HEK293 (cell line): ENCODE data around the gene CNN2.

Source experiments
- BCL11B ChIP-seq: fragments of 450-650 bp; formaldehyde crosslinking; IDR thresholded peaks from 2 replicates; pipeline ENCODE4 v1.5.1; 2016; ENCODE audit warnings: low read depth, missing biosample characterization, missing genetic modification characterization
- GFI1B ChIP-seq: fragments of 450-650 bp; formaldehyde crosslinking; IDR thresholded peaks from 2 replicates; pipeline ENCODE4 v1.5.1; 2016; ENCODE audit warnings: missing biosample characterization, missing genetic modification characterization
- GLIS2 ChIP-seq: fragments of 450-650 bp; formaldehyde crosslinking; IDR thresholded peaks from 2 replicates; pipeline ENCODE4 v1.5.1; 2016; ENCODE audit warnings: missing biosample characterization, missing genetic modification characterization
- KLF8 ChIP-seq: fragments of 450-650 bp; formaldehyde crosslinking; IDR thresholded peaks from 2 replicates; pipeline ENCODE4 v1.5.1; 2016; ENCODE audit warnings: missing biosample characterization, missing genetic modification characterization
- SCRT1 ChIP-seq: fragments of 450-650 bp; formaldehyde crosslinking; IDR thresholded peaks from 2 replicates; pipeline ENCODE4 v1.5.1; 2016; ENCODE audit warnings: missing biosample characterization, missing genetic modification characterization, borderline replicate concordance
- TCF7L2 ChIP-seq: IDR thresholded peaks from 2 replicates; pipeline ENCODE4 v1.6.1; 2011; ENCODE audit warnings: low read depth, mild to moderate bottlenecking, inconsistent platforms, low read length, moderate library complexity, borderline replicate concordance
- ZBTB20 ChIP-seq: fragments of 450-650 bp; formaldehyde crosslinking; IDR thresholded peaks from 2 replicates; pipeline ENCODE4 v1.5.1; 2016; ENCODE audit warnings: missing biosample characterization, missing genetic modification characterization
- ZBTB48 ChIP-seq: fragments of 450-650 bp; formaldehyde crosslinking; IDR thresholded peaks from 2 replicates; pipeline ENCODE4 v1.5.1; 2016; ENCODE audit warnings: missing biosample characterization, missing genetic modification characterization
- ZNF10 ChIP-seq: fragments of 450-650 bp; formaldehyde crosslinking; IDR thresholded peaks from 2 replicates; pipeline ENCODE4 v1.5.1; 2017; ENCODE audit warnings: missing biosample characterization, missing genetic modification characterization
- ZNF138 ChIP-seq: fragments of 450-650 bp; formaldehyde crosslinking; IDR thresholded peaks from 2 replicates; pipeline ENCODE4 v1.5.1; 2016; ENCODE audit warnings: missing biosample characterization, missing genetic modification characterization, borderline replicate concordance
- ZNF146 ChIP-seq: fragments of 450-650 bp; formaldehyde crosslinking; IDR thresholded peaks from 2 replicates; pipeline ENCODE4 v1.5.1; 2016; ENCODE audit warnings: missing biosample characterization, missing genetic modification characterization
- ZNF214 ChIP-seq: fragments of 450-650 bp; formaldehyde crosslinking; IDR thresholded peaks from 2 replicates; pipeline ENCODE4 v1.5.1; 2017; ENCODE audit warnings: missing biosample characterization, mild to moderate bottlenecking, missing genetic modification characterization, borderline replicate concordance
- ZNF23 ChIP-seq: fragments of 450-650 bp; formaldehyde crosslinking; IDR thresholded peaks from 2 replicates; pipeline ENCODE4 v1.5.1; 2016; ENCODE audit warnings: missing biosample characterization, missing genetic modification characterization, borderline replicate concordance
- ZNF324 ChIP-seq: fragments of 450-650 bp; formaldehyde crosslinking; IDR thresholded peaks from 2 replicates; pipeline ENCODE4 v1.5.1; 2016; ENCODE audit warnings: missing biosample characterization, missing genetic modification characterization
- ZNF366 ChIP-seq: fragments of 450-650 bp; formaldehyde crosslinking; conservative IDR thresholded peaks from 2 replicates; pipeline ENCODE4 v1.5.1; 2016; ENCODE audit warnings: missing biosample characterization, missing genetic modification characterization
- ZNF416 ChIP-seq: fragments of 450-650 bp; formaldehyde crosslinking; IDR thresholded peaks from 2 replicates; pipeline ENCODE4 v1.5.1; 2016; ENCODE audit warnings: missing biosample characterization, missing genetic modification characterization
- ZNF510 ChIP-seq: fragments of 450-650 bp; formaldehyde crosslinking; IDR thresholded peaks from 2 replicates; pipeline ENCODE4 v1.5.1; 2018; ENCODE audit warnings: mild to moderate bottlenecking, missing genetic modification characterization, missing biosample characterization; ENCODE audit not compliant: insufficient replicate concordance
- ZNF513 ChIP-seq: fragments of 450-650 bp; IDR thresholded peaks from 2 replicates; pipeline ENCODE4 v1.5.1; 2018; ENCODE audit warnings: missing biosample characterization, missing genetic modification characterization
- ZNF529 ChIP-seq: fragments of 450-650 bp; formaldehyde crosslinking; IDR thresholded peaks from 2 replicates; pipeline ENCODE4 v1.5.1; 2017; ENCODE audit warnings: missing genetic modification characterization, missing biosample characterization; ENCODE audit not compliant: insufficient replicate concordance
- ZNF555 ChIP-seq: fragments of 450-650 bp; formaldehyde crosslinking; conservative IDR thresholded peaks from 2 replicates; pipeline ENCODE4 v1.5.1; 2017; ENCODE audit warnings: missing biosample characterization, mild to moderate bottlenecking, missing genetic modification characterization, inconsistent platforms
- ZNF639 ChIP-seq: fragments of 450-650 bp; formaldehyde crosslinking; IDR thresholded peaks from 2 replicates; pipeline ENCODE4 v1.5.1; 2016; ENCODE audit warnings: missing biosample characterization, missing genetic modification characterization
- ZNF654 ChIP-seq: fragments of 450-650 bp; formaldehyde crosslinking; IDR thresholded peaks from 2 replicates; pipeline ENCODE4 v1.5.1; 2016; ENCODE audit warnings: low read depth, missing biosample characterization, missing genetic modification characterization
- ZNF658 ChIP-seq: fragments of 450-650 bp; formaldehyde crosslinking; IDR thresholded peaks from 2 replicates; pipeline ENCODE4; 2016; ENCODE audit warnings: missing biosample characterization, missing genetic modification characterization
- ZNF670 ChIP-seq: fragments of 450-650 bp; formaldehyde crosslinking; IDR thresholded peaks from 2 replicates; pipeline ENCODE4 v1.5.1; 2016; ENCODE audit warnings: missing biosample characterization, missing genetic modification characterization, low read depth
- ZNF704 ChIP-seq: fragments of 450-650 bp; formaldehyde crosslinking; IDR thresholded peaks from 2 replicates; pipeline ENCODE4 v1.5.1; 2016; ENCODE audit warnings: missing biosample characterization, missing genetic modification characterization
- ZNF747 ChIP-seq: fragments of 450-650 bp; formaldehyde crosslinking; IDR thresholded peaks from 2 replicates; pipeline ENCODE4 v1.5.1; 2016; ENCODE audit warnings: missing biosample characterization, missing genetic modification characterization
- ZNF76 ChIP-seq: fragments of 450-650 bp; formaldehyde crosslinking; IDR thresholded peaks from 2 replicates; pipeline ENCODE4; 2016; ENCODE audit warnings: low read depth, missing biosample characterization, missing genetic modification characterization, borderline replicate concordance
- TF ChIP-seq, protein P1 (sequence below): fragments of 450-650 bp; formaldehyde crosslinking; IDR thresholded peaks from 2 replicates; pipeline ENCODE4 v1.5.1; 2016; ENCODE audit warnings: missing biosample characterization, missing genetic modification characterization
- TF ChIP-seq, protein P2 (sequence below): fragments of 450-650 bp; IDR thresholded peaks from 2 replicates; pipeline ENCODE4 v1.5.1; 2018; ENCODE audit warnings: missing biosample characterization, mild to moderate bottlenecking, missing genetic modification characterization

The CNN2 gene

GRCh38 chr19:1006711-1007398, 19.6 kb upstream of the CNN2 start (continued):
- TF ChIP-seq ZNF639 (tag by site-specific recombination) (no peak), ZNF324 (tag by site-specific recombination) (no peak), ZNF10 (tag by site-specific recombination) (no peak), ZNF416 (tag by site-specific recombination) (no peak), ZNF214 (tag by site-specific recombination) (no peak), ZNF138 (no peak), ZNF658 (tag by site-specific recombination) (no peak), ZNF747 (tag by site-specific recombination) (no peak), GLIS2 (tag by site-specific recombination) (peak; percentile 88), ZNF513 (tag by site-specific recombination) (no peak), TCF7L2 (no peak), ZNF23 (tag by site-specific recombination) (no peak), ZNF670 (tag by site-specific recombination) (no peak), ZNF654 (tag by site-specific recombination) (no peak), BCL11B (tag by site-specific recombination) (no peak), ZNF555 (tag by site-specific recombination) (no peak), SCRT1 (tag by site-specific recombination) (no peak), ZBTB48 (no peak), ZNF366 (tag by site-specific recombination) (no peak), ZNF76 (no peak), ZBTB20 (tag by site-specific recombination) (no peak), ZNF704 (tag by site-specific recombination) (no peak), ZNF510 (no peak), ZNF529 (tag by site-specific recombination) (no peak), ZNF146 (no peak), GFI1B (tag by site-specific recombination) (no peak), KLF8 (tag by site-specific recombination) (peak; percentile 51; the same call in 1 of the 2 replicates)
- TF ChIP-seq, protein P1, sequence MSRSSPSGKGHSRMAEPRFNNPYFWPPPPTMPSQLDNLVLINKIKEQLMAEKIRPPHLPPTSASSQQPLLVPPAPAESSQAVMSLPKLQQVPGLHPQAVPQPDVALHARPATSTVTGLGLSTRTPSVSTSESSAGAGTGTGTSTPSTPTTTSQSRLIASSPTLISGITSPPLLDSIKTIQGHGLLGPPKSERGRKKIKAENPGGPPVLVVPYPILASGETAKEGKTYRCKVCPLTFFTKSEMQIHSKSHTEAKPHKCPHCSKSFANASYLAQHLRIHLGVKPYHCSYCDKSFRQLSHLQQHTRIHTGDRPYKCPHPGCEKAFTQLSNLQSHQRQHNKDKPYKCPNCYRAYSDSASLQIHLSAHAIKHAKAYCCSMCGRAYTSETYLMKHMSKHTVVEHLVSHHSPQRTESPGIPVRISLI (tag by site-specific recombination), result no peak
- TF ChIP-seq, protein P2, sequence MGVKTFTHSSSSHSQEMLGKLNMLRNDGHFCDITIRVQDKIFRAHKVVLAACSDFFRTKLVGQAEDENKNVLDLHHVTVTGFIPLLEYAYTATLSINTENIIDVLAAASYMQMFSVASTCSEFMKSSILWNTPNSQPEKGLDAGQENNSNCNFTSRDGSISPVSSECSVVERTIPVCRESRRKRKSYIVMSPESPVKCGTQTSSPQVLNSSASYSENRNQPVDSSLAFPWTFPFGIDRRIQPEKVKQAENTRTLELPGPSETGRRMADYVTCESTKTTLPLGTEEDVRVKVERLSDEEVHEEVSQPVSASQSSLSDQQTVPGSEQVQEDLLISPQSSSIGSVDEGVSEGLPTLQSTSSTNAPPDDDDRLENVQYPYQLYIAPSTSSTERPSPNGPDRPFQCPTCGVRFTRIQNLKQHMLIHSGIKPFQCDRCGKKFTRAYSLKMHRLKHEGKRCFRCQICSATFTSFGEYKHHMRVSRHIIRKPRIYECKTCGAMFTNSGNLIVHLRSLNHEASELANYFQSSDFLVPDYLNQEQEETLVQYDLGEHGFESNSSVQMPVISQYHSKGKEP (tag by site-specific recombination), result no peak
